ENCODE data around the gene ADAMTS17.

- no peak for TF ChIP-seq CTBP1 (IDR thresholded peaks at IDR 0.05; ENCODE audit: borderline replicate concordance)
- TF ChIP-seq ETV5 (CRISPR knock-in tag; IDR thresholded peaks at IDR 0.05; ENCODE audit: low read depth): no peak
- TF ChIP-seq IFI16 (CRISPR knock-in tag; IDR thresholded peaks at IDR 0.05): no peak
- TF ChIP-seq CHD4 (IDR thresholded peaks at IDR 0.05; ENCODE audit: insufficient read depth, insufficient replicate concordance, low read depth, low read length, poor library complexity, severe bottlenecking): no peak
- no peak for TF ChIP-seq LCOR (CRISPR knock-in tag; IDR thresholded peaks at IDR 0.05)
- no peak for TF ChIP-seq ZNF232 (CRISPR knock-in tag; IDR thresholded peaks at IDR 0.05)
- no peak for TF ChIP-seq SIRT6 (IDR thresholded peaks at IDR 0.05; ENCODE audit: low read depth, low read length)
- no peak for TF ChIP-seq MAX (CRISPR knock-in tag; IDR thresholded peaks at IDR 0.05)
- TF ChIP-seq NR2C2 (CRISPR knock-in tag; IDR thresholded peaks at IDR 0.05): no peak
- TF ChIP-seq NR2C2 (tag; IDR thresholded peaks at IDR 0.05): no peak
- TF ChIP-seq KDM2B (CRISPR knock-in tag; IDR thresholded peaks at IDR 0.05): no peak
- no peak for TF ChIP-seq E2F4 (CRISPR knock-in tag; IDR thresholded peaks at IDR 0.05; ENCODE audit: low read depth)
- no peak for TF ChIP-seq ZNF592 (IDR thresholded peaks at IDR 0.05)
Measured at GRCh38 chr15:100059094-100059493, 282.7 kb downstream of the ADAMTS17 start.
